G401 (cell line): Measurements from ENCODE around the gene ING5. TPM values are rescaled to one million over a fixed set of nuclear protein-coding genes. Genes with fewer than 3 reads are reported as not detected.
"Not testable (repeated sequence)": the region's sequence is repeated elsewhere in the genome, so short reads cannot be mapped to it uniquely, and the experiment has no call there.

ENCODE experiments used
- DNase-seq: peaks from one replicate; pipeline ENCODE4 v3.0.0-alpha.2; 2015; ENCODE audit warnings: low spot score
- in situ Hi-C: cut with HindIII; loops from 2 replicates; pipeline ENCODE4 v1.10.0; 2016; ENCODE audit warnings: low sequenced_read_pairs, mixed read lengths
- total RNA-seq: library from RNA; depleted of rRNA; stranded (reverse); fragments of >200 nt; shearing (Covaris generic); gene quantifications from 2 replicates; pipeline ENCODE4 v1.2.3, GENCODE V29; 2014

Gene ING5
- total RNA-seq, 1 experiment from 2014 or later, result 65.8 TPM

DNA sequence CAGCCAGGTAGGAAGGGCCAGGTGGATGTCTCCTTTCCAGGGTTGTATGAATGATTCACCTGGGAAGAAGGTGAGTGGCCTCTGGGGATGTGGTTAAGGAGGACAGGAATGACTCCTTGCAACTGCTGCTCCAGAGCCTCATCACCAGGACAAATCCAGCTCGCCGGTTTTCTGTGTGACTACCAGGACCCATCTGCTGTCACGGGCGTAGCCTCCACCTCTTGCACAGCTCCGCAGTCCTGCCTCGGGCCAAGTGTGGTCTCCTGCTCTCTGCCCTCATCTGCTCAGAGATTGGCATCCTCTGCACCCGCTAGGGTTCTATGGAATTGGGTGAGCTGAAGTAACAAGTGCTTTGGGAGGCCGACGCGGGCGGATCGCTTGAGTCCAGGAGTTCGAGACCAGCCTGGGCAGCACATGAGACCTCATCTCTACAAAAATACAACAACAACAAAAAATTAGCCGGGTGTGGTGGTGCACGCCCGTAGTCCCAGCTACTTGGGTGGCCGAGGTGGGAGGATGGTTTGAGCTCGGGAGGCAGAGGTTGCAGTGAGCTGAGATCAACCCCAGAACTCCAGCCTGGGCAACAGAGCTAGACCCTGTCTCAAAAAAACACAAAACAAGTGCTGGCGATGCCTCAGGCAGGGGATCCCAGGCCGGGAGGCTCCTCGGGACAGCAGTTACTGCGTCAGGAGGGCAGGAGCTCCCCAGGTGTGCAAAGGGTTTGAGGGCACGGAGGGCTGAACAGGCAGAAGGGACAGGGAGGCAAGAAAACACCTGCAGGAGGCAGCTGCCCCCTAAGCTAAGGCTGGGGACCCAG, 31.8 kb downstream of the ING5 start:
- in situ Hi-C loops, result no loop called here
- peak; percentile 10 for DNase-seq

DNA sequence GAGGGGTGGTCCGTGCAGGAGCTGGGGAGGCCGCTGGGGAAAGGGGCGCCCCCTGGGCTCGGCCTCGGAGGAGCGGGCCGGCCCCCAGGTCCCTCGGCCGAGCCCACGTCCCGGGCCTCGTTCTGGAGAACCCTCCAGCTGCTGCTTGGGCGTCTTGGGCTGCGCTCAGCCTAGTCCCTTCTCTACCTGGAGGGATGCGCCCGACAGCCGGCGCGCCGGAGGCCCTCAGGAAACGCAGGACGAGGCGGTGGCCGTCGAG, 32.3 kb downstream of the ING5 start:
- DNase-seq, result no peak
- in situ Hi-C loops, result no loop called here

DNA sequence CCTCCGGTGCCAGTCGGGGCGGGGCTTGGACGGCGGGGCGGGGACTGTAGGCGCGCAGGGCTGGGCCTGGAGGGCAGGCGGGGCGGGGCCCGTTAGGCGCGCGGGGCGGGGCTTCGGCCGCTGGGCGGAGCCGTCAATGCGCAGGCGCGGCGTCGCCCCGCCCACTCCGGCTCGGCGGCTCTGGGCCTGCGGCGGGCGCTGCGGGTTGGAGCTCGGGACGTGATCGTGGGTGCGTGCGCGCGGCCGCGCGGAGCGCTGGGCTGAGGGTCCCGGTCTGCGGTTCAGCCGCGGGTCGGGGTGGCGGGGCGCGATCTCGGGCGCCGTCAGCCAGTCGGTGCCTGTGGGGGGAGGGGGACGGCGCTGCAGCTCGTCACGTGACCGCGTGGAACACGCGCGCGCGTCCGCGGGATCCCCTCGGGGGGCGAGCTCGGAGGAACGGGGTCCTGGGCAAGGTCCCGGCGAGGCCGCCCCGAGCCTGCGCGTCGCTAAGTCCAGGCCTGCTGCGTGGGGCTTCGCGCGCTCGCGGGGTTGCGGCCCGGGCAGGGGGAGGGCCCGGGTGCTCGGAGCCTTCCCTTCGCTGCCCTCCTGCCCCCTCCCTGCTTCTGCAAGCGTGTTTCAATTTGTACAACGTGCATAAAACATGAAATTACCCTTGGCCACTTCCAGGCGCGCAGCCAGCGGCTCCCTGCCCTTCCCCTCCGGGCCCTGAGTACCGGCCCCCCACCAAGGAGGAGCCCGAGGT, 32.8 kb downstream of the ING5 start, which contains the start of gene D2HGDH:
Gene D2HGDH, plus strand, starts transcription at position 164 of the 742 bp plus-strand sequence. CDS start 595 bp downstream, outside the sequence.
- peak; percentile 90 for DNase-seq
- in situ Hi-C loops, result no loop called here

DNA sequence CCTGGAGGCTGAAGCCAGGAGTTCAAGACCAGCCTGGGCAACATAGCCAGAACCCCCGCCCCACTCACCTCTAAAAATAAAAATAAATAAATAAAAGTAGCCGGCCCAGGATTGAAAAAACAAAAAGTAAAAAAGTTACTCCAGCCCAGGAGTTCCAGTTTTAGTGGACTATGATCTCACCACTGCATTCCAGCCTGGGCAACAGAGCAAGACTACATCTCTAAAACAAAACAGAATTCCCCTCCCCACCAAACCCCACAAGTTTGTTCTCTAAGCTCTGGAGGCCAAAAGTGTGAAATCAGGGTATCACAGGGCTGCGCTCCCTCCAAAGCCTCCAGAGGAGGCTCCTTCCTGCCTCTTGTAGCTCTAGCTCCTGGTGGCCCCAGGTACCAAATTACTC, 34.3 kb downstream of the ING5 start:
- in situ Hi-C loops, result no loop called here
- no peak for DNase-seq

DNA sequence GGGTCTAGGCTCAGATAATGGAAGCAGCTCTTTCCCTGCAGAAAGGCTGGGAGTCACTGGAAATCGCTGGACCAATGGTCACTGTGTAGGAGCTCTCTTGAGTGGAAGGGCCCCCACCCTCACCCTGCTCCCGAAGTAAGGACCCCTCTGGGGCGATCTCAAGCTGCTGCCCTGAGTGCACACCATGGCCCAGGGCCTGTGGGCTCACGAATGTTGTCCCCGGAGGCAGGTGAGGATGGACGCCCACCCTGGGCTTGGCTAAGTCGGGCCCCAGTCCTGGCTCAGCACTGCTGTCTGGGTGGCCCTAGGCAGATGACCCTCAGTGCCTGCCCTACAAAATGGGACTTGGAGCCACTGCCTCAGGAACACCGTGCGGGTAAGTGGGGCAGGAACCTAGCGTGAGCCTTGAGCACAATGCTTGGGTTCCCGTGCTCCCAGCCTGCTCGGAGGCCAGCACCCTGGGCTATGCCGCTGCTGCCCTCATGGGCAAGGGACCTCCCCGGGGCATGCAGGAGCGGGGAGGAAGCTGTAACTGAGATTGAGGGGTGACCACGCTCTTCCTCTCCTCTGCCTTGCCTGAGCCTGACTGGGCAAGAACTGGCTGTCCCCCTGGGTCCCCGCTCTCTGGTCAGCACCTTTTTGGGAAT, 36.3 kb downstream of the ING5 start:
- DNase-seq, result no peak
- in situ Hi-C loops, result no loop called here

DNA sequence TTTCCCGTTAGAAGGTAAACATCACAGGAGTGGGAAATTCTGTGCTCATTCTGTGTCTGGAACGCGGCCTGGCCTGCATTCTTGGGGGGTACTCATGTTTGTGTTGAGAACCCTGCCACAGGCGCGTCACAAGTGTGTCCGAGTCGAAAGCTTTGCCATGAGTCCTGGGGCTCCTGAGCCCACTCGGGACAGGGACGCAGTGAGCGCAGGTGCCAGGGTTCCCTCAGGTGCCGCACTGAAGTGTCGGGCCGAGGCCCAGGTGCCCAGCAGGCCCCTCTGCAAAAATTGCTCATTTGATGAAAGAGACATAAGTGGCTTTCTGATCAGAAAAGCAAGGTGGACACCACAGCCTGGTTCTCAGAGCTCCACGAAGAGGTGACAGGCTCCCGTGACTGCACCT, 37.3 kb downstream of the ING5 start:
- in situ Hi-C loops, result no loop called here
- DNase-seq, result no peak

DNA sequence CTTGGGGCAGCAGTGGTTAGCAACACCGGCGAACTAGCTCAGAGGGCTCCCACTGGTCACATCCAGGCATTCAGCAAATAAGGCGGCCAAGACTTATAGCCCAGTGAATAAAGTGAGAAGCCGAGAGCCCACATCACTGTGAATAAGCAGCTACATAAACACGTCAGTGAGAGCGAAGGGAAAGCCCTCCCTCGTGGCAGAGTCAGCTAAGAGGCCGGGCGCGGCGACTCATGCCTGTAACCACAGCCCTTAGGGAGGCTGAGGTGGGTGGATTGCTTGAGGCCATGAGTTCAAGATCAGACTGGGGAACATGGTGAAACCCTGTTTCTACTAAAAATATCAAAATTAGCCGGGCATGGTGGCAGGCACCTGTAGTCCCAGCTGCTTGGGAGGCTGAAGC, 37.8 kb downstream of the ING5 start:
- in situ Hi-C loops, result no loop called here

DNA sequence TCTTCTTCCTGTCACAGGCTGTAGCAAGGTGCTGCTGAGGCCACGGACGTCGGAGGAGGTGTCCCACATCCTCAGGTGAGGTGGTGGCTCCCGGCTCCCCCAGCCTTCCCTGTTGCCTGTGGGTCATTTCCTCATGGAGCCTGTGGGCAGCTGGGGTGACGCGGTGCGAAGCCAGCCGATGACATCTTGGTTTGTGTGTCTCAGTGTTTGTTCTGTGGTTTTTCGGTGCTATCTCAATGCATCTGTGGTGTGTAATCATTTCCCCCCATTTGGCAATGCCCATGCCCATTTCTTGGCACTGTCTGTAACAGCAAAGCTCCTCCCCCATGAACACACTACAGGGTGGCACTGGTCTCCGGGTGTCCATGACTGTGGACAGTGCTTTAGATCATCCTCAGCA, 39.2 kb downstream of the ING5 start:
- in situ Hi-C loops, result no loop called here
- no peak for DNase-seq

More for the DNA sequence above, 37.8 kb downstream of the ING5 start:
- DNase-seq, result no peak

DNA sequence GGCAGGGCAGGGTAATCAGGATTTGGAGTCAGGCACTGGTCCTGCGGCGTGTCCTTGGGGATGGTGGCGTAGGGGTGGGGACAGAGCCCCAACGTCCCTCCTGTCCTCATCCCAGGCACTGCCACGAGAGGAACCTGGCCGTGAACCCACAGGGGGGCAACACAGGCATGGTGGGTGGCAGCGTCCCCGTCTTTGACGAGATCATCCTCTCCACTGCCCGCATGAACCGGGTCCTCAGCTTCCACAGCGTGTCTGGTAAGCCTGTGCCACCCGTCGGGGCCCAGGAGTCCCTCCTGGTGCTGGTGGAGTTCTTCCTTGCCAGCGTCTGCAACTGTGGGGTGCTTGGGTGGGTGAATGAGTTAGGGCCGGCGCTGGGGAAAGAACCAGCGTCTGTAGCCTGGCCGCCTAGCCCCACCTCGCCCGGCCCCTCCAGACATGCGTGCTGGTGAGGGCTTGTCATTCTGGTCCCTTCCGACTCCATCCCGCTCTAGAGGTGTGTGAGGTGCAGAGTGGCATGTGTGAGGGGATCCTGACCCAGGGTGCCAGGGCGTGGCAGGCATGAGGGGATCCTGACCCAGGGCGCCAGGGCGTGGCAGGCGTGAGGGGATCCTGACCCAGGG, 40.6 kb downstream of the ING5 start:
- no peak for DNase-seq
- in situ Hi-C loops, result no loop called here

DNA sequence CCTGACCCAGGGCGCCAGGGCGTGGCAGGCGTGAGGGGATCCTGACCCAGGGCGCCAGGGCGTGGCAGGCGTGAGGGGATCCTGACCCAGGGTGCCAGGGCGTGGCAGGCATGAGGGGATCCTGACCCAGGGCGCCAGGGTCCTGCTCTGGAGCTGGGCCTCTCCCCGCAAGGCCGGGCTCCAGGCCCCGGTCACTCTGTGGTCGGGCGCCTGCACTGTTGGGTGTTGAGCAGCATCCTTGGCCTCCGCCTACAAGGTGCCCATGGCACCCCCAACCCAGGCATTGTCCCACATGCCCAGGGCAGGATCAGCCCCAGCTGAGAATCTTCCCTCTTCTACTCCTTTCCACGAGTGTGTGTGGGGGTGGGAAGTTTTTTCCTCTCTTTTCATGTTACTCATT, 41.2 kb downstream of the ING5 start:
- DNase-seq, in situ Hi-C loops: not testable (repeated sequence)

DNA sequence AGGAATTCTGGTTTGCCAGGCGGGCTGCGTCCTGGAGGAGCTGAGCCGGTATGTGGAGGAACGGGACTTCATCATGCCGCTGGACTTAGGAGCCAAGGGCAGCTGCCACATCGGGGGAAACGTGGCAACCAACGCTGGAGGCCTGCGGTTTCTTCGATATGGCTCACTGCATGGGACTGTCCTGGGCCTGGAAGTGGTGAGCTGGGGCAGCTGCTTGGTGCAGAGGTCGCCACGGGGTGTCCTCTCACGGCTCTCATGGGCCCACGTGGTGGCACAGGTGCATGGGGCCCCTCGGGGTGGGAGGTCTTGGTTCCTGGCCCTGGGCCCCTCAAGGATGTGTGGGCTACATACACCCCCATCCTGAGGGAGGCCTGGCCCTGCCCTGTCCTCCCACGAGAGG, 41.8 kb downstream of the ING5 start:
- DNase-seq, result no peak
- in situ Hi-C loops, result no loop called here

DNA sequence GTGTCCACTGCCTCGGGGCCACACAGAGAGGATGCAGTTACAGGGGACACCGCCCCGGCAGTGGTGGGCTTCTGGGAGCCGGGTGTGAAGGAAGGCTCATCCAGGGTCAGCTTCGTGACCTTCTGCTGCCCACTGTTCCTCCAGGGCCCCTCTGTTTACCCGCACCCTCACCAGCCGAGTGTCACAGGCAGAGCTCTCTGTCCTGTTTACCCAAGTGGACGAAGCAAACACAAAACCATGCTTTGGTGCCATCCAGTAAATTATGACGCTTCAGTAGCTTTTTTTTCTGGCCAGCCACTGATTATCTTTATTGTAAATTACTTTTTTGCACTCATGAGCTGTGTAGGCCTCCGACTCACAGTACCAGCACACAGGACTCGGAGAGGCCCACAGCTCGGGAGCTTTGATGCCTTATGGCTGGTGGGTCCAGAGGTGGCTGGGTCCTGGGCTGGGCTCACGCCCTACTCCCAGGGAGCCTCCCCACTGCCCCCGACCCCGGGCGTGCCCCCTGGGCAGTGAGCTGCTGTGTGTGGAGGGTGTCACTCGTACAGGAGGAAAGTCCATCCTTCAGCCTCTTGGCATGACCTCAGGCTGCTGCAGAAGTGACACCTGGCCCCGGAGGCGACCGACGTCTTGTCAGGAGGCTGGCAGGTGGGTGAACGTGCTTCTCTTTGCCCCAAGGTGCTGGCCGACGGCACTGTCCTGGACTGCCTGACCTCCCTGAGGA, 42.4 kb downstream of the ING5 start:
- in situ Hi-C loops, result no loop called here

DNA sequence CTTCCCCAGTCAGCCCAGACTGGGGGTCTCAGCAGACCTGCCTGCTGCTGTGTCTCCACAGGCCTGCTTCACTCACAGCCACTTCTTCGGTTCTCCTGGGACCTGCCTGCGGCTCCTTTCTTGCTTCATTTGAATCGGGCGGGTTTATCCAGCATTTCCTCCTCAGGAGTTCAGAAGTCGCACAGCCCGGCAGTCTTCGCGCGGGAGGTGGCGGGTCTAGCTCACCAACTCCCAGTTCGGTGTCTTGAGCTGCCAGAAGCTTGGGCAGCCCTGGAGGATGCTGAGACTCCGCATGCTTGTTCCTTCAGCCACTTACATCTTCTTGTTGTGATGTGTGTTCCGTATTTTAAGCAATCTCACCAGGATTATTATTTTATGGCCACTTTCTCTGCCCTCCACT, 43.4 kb downstream of the ING5 start:
- no peak for DNase-seq
- in situ Hi-C loops, result no loop called here

More for the DNA sequence above, 42.4 kb downstream of the ING5 start:
- no peak for DNase-seq

DNA sequence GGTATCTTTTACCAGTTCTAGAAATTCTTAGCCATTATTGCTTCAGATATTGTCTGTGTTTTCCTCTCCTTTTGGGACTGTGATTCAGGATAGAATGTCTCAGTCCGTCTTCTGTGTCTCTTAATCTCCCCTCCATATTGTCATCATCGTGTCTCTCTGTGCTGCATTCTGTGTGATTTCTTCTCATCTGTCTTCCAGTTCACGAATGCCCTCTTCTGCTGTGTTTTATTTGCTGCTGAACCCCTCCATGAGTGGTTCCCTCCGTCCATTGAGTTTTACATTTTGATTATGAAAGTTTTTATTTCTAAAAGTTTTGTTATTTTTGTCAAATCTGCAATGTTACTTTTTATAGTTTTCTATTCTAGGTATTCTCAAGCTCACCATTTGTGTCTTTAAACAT, 44.2 kb downstream of the ING5 start:
- in situ Hi-C loops, result no loop called here
- DNase-seq, result no peak

DNA sequence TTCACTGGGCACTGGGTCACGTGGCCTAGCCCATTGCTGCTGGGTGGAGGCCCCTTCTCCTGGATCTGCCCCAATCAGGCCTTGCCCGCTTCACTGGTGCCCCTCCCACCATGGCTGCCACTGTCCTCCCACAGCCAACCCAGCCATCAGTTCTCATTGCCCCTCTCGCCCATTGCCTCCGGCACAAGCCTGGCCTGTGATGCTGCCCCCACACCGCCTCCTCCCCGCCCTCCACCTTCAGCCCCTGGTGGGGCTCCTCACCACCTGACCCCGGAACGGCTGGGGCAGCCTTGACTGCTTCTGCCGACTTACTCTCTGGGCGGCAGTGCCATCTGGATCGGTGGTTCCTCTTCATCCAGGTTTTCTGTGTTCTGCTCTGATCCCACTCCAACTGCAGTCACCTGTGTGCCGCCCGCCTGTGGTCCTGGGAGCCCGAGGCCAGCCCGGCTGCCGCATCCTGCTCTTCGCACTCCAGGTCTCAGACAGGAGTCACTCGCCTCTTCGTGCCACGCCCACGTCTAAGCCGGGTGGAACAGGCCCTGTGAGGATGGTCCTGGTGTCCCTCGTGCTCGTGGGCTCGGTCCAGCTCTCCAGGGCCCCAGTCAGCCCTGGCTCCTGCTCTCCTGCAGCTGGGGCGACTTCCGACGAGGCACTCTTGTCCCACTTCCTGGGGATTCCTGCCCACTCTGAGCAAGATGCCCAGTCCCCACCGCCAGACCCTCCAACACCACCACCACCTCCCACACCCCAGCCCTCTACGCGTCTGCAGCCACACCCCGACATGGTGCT, 46.8 kb downstream of the ING5 start:
- no peak for DNase-seq
- in situ Hi-C loops, result no loop called here

DNA sequence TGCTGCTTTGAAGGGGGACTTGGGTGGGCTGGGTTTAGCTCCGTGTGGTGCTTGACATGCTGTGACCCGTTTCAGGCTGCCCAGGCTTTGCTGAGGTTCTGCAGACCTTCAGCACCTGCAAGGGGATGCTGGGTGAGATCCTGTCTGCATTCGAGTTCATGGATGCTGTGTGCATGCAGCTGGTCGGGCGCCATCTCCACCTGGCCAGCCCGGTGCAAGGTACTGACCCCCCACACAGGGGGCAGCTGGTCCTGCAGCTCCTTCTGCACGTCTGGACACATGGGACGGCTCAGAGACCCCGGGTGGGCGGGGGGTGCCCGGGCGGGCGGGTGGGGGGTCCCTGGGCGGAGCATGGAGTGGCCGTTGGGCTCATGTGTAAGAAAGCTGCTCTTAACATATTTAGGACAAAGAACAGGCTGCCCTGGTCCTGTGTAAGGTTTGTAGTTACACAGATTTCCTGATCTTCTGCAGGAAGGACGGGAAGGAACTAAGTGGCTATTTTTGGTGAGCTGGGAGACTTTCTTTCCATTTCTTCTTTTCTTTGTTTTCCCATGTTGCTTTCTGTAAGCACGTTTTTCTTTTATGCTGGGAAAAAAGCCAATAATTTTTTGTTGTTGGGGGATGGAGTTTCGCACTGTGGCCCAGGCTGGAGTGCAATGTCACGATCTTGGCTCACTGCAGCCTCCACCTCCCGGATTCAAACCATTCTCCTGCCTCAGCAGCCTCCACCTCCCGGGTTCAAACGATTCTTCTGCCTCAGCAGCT, 48.4 kb downstream of the ING5 start:
- no peak for DNase-seq
- in situ Hi-C loops, result no loop called here

DNA sequence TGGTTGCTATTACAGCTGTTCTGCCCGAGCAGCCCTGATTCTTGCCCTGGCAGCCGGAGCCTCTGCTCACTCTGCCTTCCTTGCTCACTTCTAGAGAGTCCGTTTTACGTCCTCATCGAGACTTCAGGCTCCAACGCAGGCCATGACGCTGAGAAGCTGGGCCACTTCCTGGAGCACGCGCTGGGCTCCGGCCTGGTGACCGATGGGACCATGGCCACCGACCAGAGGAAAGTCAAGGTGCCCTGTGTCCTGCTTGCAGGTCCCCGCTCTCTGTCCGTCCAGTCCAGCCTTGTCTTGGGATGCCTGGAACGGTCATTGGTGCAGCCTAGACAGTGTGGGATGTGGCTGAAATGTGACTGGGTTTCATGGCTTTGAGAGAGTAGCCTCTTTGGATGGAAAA, 49.3 kb downstream of the ING5 start:
- no peak for DNase-seq
- in situ Hi-C loops, result no loop called here

DNA sequence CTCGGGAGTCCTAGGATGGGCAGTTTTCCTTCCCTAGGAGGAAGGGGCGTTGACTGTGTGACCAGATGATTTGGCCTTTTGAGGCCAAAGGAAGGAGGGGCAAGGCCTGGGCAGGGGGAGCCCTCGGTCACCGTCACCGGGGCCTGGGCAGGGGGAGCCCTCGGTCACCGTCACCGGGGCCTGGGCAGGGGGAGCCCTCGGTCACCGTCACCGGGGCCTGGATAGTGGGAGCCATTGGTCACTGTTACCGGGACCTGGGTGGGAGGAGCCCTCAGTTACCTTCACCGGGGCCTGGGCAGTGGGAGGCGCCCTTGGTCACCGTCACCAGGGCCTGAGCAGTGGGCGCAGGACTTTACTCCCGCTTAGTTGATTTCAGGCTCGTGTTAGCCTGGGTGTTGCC, 49.9 kb downstream of the ING5 start:
- DNase-seq, result no peak
- in situ Hi-C loops, result no loop called here
